H7 (cell line): ENCODE data around the gene NUP93. TPM values are rescaled to one million over a fixed set of nuclear protein-coding genes. Genes with fewer than 3 reads are reported as not detected.

Experiments used
- DNase-seq: peaks from one replicate; pipeline ENCODE4 v3.0.0; 2012
- H3K27me3 ChIP-seq: 2 replicates; pipeline ENCODE4 v1.6.0; 2011; ENCODE audit warnings: mild to moderate bottlenecking, low read length; ENCODE audit not compliant: control insufficient read depth, insufficient read depth
- H3K36me3 ChIP-seq: replicated peaks from 2 replicates; pipeline ENCODE4 v1.5.1; 2011; ENCODE audit warnings: low read length; ENCODE audit not compliant: control insufficient read depth, insufficient read depth
- H3K4me3 ChIP-seq: 2 replicates; pipeline ENCODE4 v1.5.1; 2011; ENCODE audit warnings: low read depth, mild to moderate bottlenecking, control low read depth, low read length, moderate library complexity; ENCODE audit not compliant: insufficient read depth
- total RNA-seq: library from RNA; depleted of rRNA; stranded (reverse); fragments of >200 nt; shearing (Covaris generic); gene quantifications from 2 replicates; pipeline ENCODE4 v1.2.3, GENCODE V29; 2014; rRNA removed

NUP93 gene
- total RNA-seq, 1 experiment from 2014 or later: 133 TPM

DNA sequence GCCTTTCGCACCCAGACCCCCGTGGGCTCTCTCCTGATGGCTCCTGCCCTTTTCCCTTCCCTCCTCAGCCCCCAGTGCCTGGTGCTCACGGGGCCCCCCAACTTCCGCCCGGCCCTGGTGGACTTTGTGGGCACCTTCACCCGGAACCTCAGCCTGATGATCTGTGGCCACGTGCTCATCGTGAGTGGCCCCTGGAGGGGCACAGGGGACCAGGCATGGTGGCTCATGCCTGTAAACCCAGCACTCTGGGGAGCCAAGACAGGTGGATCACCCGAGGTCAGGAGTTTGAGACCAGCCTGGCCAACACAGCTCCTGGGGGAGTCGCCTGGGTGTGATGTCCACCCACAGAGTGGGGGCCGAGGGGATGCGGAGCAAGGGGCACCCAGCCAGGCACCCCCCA lies 156.4 kb downstream of the NUP93 start:
- Histone ChIP-seq H3K27me3 (no peaks in the 10 kb centered on the region), H3K36me3 (no peaks in the 10 kb centered on the region), H3K4me3 (no peak overlapping the region)
- no peak for DNase-seq

- DNase-seq: no peak
- Histone ChIP-seq H3K27me3 (no peaks in the 10 kb centered on the region), H3K36me3 (no peaks in the 10 kb centered on the region), H3K4me3 (no peak overlapping the region)
These were observed 156.9 kb downstream of the NUP93 start for GRCh38 chr16:56886826-56887225.

DNA sequence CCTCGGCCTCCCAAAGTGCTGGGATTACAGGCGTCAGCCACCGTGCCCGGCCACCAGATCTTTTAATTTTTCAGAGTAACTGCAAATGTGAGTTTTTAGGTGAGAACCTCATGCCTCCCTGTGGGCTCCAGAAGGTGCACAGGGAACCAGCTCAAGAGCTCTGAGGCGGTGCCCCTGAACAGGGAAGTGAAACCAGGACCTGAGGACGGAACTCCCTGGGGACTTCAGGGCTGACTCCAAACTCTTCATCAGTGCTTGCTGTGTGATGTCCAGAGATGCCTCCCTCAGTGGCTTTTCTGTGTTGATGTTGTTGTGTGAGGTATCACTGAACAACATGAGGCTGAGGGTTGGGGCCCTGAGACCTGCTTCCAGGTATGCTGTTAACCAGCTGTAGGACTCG lies 158.9 kb downstream of the NUP93 start:
- DNase-seq: no peak
- no peaks in the 10 kb centered on the region for H3K36me3 ChIP-seq
- H3K4me3 ChIP-seq: no peak overlapping the region
- H3K27me3 ChIP-seq: no peaks in the 10 kb centered on the region

DNA sequence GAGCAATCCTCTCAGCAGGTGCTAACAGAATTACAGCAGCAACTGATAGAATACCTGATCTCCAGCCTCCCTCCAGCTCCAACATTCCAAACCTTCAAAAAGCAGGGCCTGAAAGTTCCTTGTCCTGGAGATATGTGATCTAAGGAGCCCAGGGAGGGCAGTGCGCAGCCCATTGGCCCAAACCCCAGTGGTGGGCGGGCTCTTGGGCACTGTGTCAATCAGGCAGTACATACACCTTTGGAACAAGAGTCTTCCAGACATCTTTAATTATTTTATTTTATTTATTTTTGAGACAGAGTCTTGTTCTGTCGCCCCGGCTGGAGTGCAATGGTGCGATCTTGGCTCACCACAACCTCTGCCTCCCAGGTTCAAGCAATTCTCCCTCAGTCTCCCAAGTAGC lies 159.3 kb downstream of the NUP93 start:
- Histone ChIP-seq H3K4me3 (no peak overlapping the region), H3K27me3 (no peaks in the 10 kb centered on the region), H3K36me3 (no peaks in the 10 kb centered on the region)
- DNase-seq: no peak

- H3K4me3 ChIP-seq: no peak overlapping the region
These were observed 161.8 kb downstream of the NUP93 start for GRCh38 chr16:56891685-56892084.

GRCh38 chr16:56892705-56893104 lies 162.8 kb downstream of the NUP93 start:
- Histone ChIP-seq H3K36me3 (no peaks in the 10 kb centered on the region), H3K27me3 (no peaks in the 10 kb centered on the region), H3K4me3 (no peak overlapping the region)
- DNase-seq: no peak

More at GRCh38 chr16:56891685-56892084, 161.8 kb downstream of the NUP93 start:
- no peak for DNase-seq
- Histone ChIP-seq H3K27me3 (no peaks in the 10 kb centered on the region), H3K36me3 (no peaks in the 10 kb centered on the region)

- Histone ChIP-seq H3K4me3 (no peak overlapping the region), H3K36me3 (no peaks in the 10 kb centered on the region), H3K27me3 (no peaks in the 10 kb centered on the region)
- DNase-seq: no peak
These were observed 164.5 kb downstream of the NUP93 start for GRCh38 chr16:56894331-56894917.

GRCh38 chr16:56895813-56896212 lies 165.9 kb downstream of the NUP93 start:
- Histone ChIP-seq H3K27me3 (no peaks in the 10 kb centered on the region), H3K36me3 (no peaks in the 10 kb centered on the region), H3K4me3 (no peak overlapping the region)
- DNase-seq: no peak

- no peak overlapping the region for H3K4me3 ChIP-seq
- DNase-seq: no peak
- no peaks in the 10 kb centered on the region for H3K36me3 ChIP-seq
- H3K27me3 ChIP-seq: no peaks in the 10 kb centered on the region
These were observed 166.3 kb downstream of the NUP93 start for GRCh38 chr16:56896244-56896643.

GRCh38 chr16:56897026-56897799 lies 167.3 kb downstream of the NUP93 start:
- no peaks in the 10 kb centered on the region for H3K36me3 ChIP-seq
- H3K27me3 ChIP-seq: no peaks in the 10 kb centered on the region
- DNase-seq: no peak
- H3K4me3 ChIP-seq: no peak overlapping the region

DNA sequence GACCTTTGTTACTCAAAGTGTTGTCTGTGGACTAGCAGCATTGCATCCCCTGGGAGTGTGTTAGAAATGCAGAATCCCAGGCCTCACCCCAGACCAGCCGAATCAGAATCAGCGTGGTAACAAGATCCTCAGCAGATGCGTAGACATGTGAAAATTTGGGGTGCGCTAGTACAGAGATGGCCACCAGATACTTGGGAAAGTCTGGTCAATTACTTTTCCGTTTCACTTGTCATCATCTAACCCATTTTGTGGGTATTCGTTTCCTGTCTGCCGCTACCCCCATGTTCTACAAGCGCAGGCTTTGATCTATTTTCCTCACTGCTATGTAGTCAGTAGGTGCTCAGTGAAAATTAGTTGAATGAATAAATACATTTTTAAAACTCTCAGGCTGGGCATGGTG lies 168.9 kb downstream of the NUP93 start:
- Histone ChIP-seq H3K36me3 (no peaks in the 10 kb centered on the region), H3K4me3 (no peak overlapping the region), H3K27me3 (no peaks in the 10 kb centered on the region)
- no peak for DNase-seq

Other genes with a start within 250 kb of the NUP93 start
- gene BBS2, start 210.1 kb upstream of the NUP93 start, total RNA-seq: 22.2 and 38.8 TPM in 2 replicates
- gene MT4, start 165.1 kb upstream of the NUP93 start, total RNA-seq: not detected in 2 replicates
- 0.31 TPM in 1 of 2 replicates, not detected in the other for gene MT3, start 140.6 kb upstream of the NUP93 start, total RNA-seq
- gene MT2A, start 121.5 kb upstream of the NUP93 start, total RNA-seq: 31.9 and 36.9 TPM in 2 replicates
- 22.3 and 35.8 TPM in 2 replicates for gene MT1E, start 104.3 kb upstream of the NUP93 start, total RNA-seq
- 0.80 and 0.81 TPM in 2 replicates for gene MT1M, start 97.5 kb upstream of the NUP93 start, total RNA-seq
- gene MT1A, start 91.5 kb upstream of the NUP93 start, total RNA-seq: 1.1 TPM in 1 of 2 replicates, not detected in the other
- not detected in 2 replicates for gene MT1B, start 78.2 kb upstream of the NUP93 start, total RNA-seq
- gene MT1F, start 72.2 kb upstream of the NUP93 start, total RNA-seq: 11.8 and 13.4 TPM in 2 replicates
- 20.3 and 38.1 TPM in 2 replicates for gene MT1G, start 62.1 kb upstream of the NUP93 start, total RNA-seq
- gene MT1H, start 60.3 kb upstream of the NUP93 start, total RNA-seq: 3.0 and 3.8 TPM in 2 replicates
- 138 and 157 TPM in 2 replicates for gene MT1X, start 47.7 kb upstream of the NUP93 start, total RNA-seq
- gene SLC12A3, start 135.1 kb downstream of the NUP93 start, total RNA-seq: not detected in 2 replicates
- 27.1 and 30.1 TPM in 2 replicates for gene HERPUD1, start 202.0 kb downstream of the NUP93 start, total RNA-seq
- gene CETP, start 231.8 kb downstream of the NUP93 start, total RNA-seq: not detected in 2 replicates